Adrenal gland (tissue), 5 donors: ENCODE data around the gene SPTBN1.

Experiments
- POLR2A ChIP-seq, 2 donors: fragments of 450-650 bp; IDR thresholded peaks; one replicate each; pipeline ENCODE4 v1.6.1; 2017; ENCODE audit warnings: antibody characterized with exemption in 2 of 2, mild to moderate bottlenecking in 2 of 2, moderate library complexity in 1 of 2
- TF ChIP-seq, protein P1 (sequence below), 6 experiments: fragments of 450-650 bp in 4 of 6; fragments of 200-600 bp in 2 of 6; sonication (generic) in 1 of 6; IDR thresholded peaks; 1 replicate in 5 of 6; 2 replicates in 1 of 6; pipeline versions ENCODE4 v1.5.1 to v1.8.0; 2016 to 2021; ENCODE audit warnings: antibody characterized with exemption in 6 of 6, mild to moderate bottlenecking in 2 of 6, moderate library complexity in 1 of 6
- donor health status: DM: no; HTN: no; CAD: no.

DNA sequence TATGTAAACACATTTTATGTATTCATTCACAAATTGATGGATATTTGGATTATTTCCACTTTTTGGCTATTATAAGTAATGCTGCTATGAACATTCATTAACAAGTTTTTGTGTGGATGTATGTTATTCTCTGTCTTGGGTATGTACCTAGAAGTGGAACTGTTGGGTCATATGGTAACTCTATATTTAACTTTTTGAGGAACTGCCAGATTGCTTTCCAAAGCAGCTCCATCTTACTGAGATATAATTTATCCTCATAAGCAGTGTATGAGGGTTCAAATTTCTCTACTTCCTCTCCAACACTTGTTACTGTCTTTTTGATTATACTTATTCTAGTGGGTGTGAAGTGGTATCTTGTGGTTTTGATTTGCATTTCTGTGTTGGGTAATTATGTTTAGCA, 260.2 kb downstream of the SPTBN1 start:
- TF ChIP-seq, protein P1, sequence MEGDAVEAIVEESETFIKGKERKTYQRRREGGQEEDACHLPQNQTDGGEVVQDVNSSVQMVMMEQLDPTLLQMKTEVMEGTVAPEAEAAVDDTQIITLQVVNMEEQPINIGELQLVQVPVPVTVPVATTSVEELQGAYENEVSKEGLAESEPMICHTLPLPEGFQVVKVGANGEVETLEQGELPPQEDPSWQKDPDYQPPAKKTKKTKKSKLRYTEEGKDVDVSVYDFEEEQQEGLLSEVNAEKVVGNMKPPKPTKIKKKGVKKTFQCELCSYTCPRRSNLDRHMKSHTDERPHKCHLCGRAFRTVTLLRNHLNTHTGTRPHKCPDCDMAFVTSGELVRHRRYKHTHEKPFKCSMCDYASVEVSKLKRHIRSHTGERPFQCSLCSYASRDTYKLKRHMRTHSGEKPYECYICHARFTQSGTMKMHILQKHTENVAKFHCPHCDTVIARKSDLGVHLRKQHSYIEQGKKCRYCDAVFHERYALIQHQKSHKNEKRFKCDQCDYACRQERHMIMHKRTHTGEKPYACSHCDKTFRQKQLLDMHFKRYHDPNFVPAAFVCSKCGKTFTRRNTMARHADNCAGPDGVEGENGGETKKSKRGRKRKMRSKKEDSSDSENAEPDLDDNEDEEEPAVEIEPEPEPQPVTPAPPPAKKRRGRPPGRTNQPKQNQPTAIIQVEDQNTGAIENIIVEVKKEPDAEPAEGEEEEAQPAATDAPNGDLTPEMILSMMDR (IDR thresholded peaks at IDR 0.05) = no peak
- TF ChIP-seq POLR2A (IDR thresholded peaks at IDR 0.05) = no peak
